Spleen (tissue), 11 donors: ENCODE results near the gene PRDM16. TPM values are rescaled to one million over a fixed set of nuclear protein-coding genes. Genes with fewer than 3 reads are reported as not detected.

Experiments
- DNase-seq: peaks from one replicate; pipeline ENCODE4 v3.0.0-alpha.2; 2020
- H3K27ac ChIP-seq, 8 donors: fragments of 200-600 bp; sonication (generic) in 7 of 8; 1 replicate in 4 of 8; 2 replicates in 4 of 8; pipeline versions ENCODE4 v1.5.0 to v1.8.0; 2016 to 2021; ENCODE audit warnings: inconsistent platforms in 4 of 8, mild to moderate bottlenecking in 4 of 8, moderate library complexity in 1 of 8
- H3K27me3 ChIP-seq, 7 donors: fragments of 200-600 bp; sonication (generic) in 6 of 7; replicated peaks in 1 of 7; 1 replicate in 4 of 7; 2 replicates in 3 of 7; pipeline versions ENCODE4 v1.5.0 to v1.8.0; 2016 to 2021; ENCODE audit warnings: inconsistent platforms in 3 of 7, mild to moderate bottlenecking in 1 of 7
- H3K36me3 ChIP-seq, 6 donors: fragments of 200-600 bp; sonication (generic) in 5 of 6; 1 replicate in 4 of 6; 2 replicates in 2 of 6; pipeline versions ENCODE4 v1.5.0 to v1.8.0; 2016 to 2021; ENCODE audit warnings: inconsistent platforms in 2 of 6
- H3K4me1 ChIP-seq, 6 donors: fragments of 200-600 bp; sonication (generic) in 5 of 6; 1 replicate in 3 of 6; 2 replicates in 3 of 6; pipeline versions ENCODE4 v1.5.0 to v1.8.0; 2016 to 2021; ENCODE audit warnings: inconsistent platforms in 3 of 6
- H3K4me3 ChIP-seq, 8 donors: fragments of 200-600 bp; sonication (generic) in 7 of 8; 1 replicate in 4 of 8; 2 replicates in 4 of 8; pipeline versions ENCODE4 v1.5.0 to v1.8.0; 2016 to 2021; ENCODE audit warnings: inconsistent platforms in 4 of 8, mild to moderate bottlenecking in 4 of 8, moderate library complexity in 2 of 8
- H3K9me3 ChIP-seq, 8 donors: fragments of 200-600 bp; sonication (generic) in 7 of 8; 1 replicate in 4 of 8; 2 replicates in 4 of 8; pipeline versions ENCODE4 v1.5.0 to v1.8.0; 2016 to 2021; ENCODE audit warnings: inconsistent platforms in 4 of 8
- POLR2A ChIP-seq, 3 donors: fragments of 450-650 bp; IDR thresholded peaks; one replicate each; pipeline ENCODE4 v1.5.1; 2017; ENCODE audit warnings: antibody characterized with exemption in 3 of 3, mild to moderate bottlenecking in 1 of 3
- POLR2AphosphoS5 ChIP-seq, 3 donors: sonication (generic); formaldehyde crosslinking; IDR thresholded peaks; one replicate each; pipeline ENCODE4 v1.5.1; 2017; ENCODE audit warnings: antibody characterized with exemption in 3 of 3
- WGBS, 5 donors: extraction: QIAGEN DNeasy Blood & Tissue Kit in 3 of 5; methylation state at CpG; one replicate each; pipeline versions ENCODE4 v1.1.5 to v1.1.7; 2013 to 2018; 5-methylcytosine and 5-hydroxymethylcytosine counted together
- intact Hi-C: fragments of 100-400 bp; cut with DNase I; formaldehyde crosslinking; loops from one replicate; pipeline ENCODE4 v1.15.0; 2023; ENCODE audit warnings: low total_unique reads
- polyA plus RNA-seq, 3 donors: library from polyadenylated mRNA; stranded (reverse); fragments of 200-250 nt; gene quantifications; one replicate each; pipeline ENCODE4 v1.2.1, GENCODE V29; 2013
- total RNA-seq, 7 donors: library from RNA; depleted of rRNA in 3 of 7; stranded (reverse); fragments of >200 nt in 3 of 7; fragmentation: NEBNext Ultra II Directional in 4 of 7; extraction: Animal tissue kit (Norgen Biotek cat#: 25700) in 4 of 7; gene quantifications; one replicate each; pipeline versions ENCODE4 v1.1.0 to v1.2.1, GENCODE V29; 2016 to 2021
- TF ChIP-seq, protein P1 (sequence below), 11 experiments: fragments of 200-600 bp in 7 of 11; fragments of 450-650 bp in 4 of 11; sonication (generic) in 4 of 11; IDR thresholded peaks in 8 of 11; conservative IDR thresholded peaks in 3 of 11; 1 replicate in 7 of 11; 2 replicates in 4 of 11; pipeline versions ENCODE4 v1.4.0 to v1.8.0; 2016 to 2021; ENCODE audit warnings: antibody characterized with exemption in 11 of 11, inconsistent platforms in 4 of 11, mild to moderate bottlenecking in 1 of 11
- donor health status: healthy with polysubstance abuse.
- donor health status: DM: no; HTN: no; CAD: no; lungs with moderate emphysema.
- donor health status: DM: no; HTN: no; CAD: no.
- donor health status: Bipolar disorder and iron deficiency.
- donor health status: healthy.
- donor health status: DM: no; HTN: no; CAD: no.
- donor health status: DM: yes; HTN: yes; CAD: no.

Gene PRDM16
- total and polyA plus RNA-seq, 10 donors, result 0.43 to 3.2 (median 1.4) TPM

- intact Hi-C loops, result no loop called here
These were observed 4.1 kb upstream of the PRDM16 start for GRCh38 chr1:3064901-3065300.

DNA sequence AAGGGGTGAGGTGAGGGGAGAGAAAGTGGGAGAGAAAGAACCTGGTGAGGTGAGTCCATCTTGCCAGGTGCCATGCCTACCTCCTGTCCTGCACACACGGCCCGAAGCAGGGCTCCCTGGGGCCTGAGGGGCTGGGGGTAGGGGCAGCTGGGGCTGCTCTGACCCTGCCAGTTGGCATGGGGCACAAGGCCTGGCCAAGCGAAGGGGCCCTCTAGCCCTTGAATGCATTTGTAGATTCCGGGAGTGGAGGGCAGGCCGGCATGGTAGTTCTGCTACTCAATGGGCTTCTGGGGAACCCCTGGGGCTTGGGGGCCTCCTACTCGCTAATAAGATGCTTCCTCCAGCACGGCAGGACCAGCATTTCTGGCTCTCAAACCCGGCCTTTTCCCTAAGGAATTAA lies 3.6 kb upstream of the PRDM16 start:
- intact Hi-C loops, result no loop called here
- Histone ChIP-seq H3K4me3 (no peak overlapping the region), H3K4me1 (peaks cover 0 to 44% (median 24%) of the 10 kb centered on the region in 6 donors), H3K27me3 (peaks cover 0 to 98% (median 70%) of the 10 kb centered on the region in 7 donors), H3K9me3 (no peaks in the 10 kb centered on the region), H3K36me3 (no peaks in the 10 kb centered on the region), H3K27ac (no peak overlapping the region)
- TF ChIP-seq POLR2AphosphoS5 (IDR thresholded peaks at IDR 0.05) (no peak), POLR2A (IDR thresholded peaks at IDR 0.05) (no peak)
- TF ChIP-seq, protein P1, sequence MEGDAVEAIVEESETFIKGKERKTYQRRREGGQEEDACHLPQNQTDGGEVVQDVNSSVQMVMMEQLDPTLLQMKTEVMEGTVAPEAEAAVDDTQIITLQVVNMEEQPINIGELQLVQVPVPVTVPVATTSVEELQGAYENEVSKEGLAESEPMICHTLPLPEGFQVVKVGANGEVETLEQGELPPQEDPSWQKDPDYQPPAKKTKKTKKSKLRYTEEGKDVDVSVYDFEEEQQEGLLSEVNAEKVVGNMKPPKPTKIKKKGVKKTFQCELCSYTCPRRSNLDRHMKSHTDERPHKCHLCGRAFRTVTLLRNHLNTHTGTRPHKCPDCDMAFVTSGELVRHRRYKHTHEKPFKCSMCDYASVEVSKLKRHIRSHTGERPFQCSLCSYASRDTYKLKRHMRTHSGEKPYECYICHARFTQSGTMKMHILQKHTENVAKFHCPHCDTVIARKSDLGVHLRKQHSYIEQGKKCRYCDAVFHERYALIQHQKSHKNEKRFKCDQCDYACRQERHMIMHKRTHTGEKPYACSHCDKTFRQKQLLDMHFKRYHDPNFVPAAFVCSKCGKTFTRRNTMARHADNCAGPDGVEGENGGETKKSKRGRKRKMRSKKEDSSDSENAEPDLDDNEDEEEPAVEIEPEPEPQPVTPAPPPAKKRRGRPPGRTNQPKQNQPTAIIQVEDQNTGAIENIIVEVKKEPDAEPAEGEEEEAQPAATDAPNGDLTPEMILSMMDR (IDR thresholded peaks at IDR 0.05 in 8 of 11, conservative IDR thresholded peaks at IDR 0.05 in 3 of 11), result no peak
- WGBS, 5 donors, result 75 to 84% (median 83%) methylated on average over 8 of the region's 8 CpGs
- peak; percentile 54 for DNase-seq

More at GRCh38 chr1:3064901-3065300, 4.1 kb upstream of the PRDM16 start:
- Histone ChIP-seq H3K27me3 (peaks cover 0 to 98% (median 68%) of the 10 kb centered on the region in 7 donors), H3K4me1 (peaks cover 0 to 42% (median 22%) of the 10 kb centered on the region in 6 donors), H3K36me3 (no peaks in the 10 kb centered on the region), H3K9me3 (no peaks in the 10 kb centered on the region), H3K4me3 (no peak overlapping the region), H3K27ac (no peak overlapping the region)
- WGBS, 5 donors, result 76 to 82% (median 80%) methylated on average over 9 of the region's 9 CpGs
- no peak for TF ChIP-seq POLR2A (IDR thresholded peaks at IDR 0.05)
- DNase-seq, result no peak

DNA sequence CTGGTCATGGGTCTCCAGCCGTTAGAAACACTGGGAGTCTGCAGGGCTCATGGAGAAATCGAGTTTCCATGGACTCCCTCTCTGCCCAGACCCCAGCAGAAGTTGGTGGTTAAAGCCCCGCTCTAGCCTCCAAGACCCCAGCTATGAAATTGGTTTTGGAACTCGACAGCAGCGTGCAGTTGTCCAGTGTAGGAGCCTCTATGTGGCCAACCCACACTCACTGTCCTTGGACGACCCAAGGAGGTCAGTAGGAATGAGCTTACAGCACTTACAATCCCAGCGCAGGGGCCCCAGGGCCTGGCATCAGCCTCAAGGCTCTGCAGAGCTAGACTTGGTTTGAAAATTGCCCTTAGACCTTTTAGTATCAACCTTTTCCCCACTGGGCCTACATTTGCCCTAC lies 3.2 kb upstream of the PRDM16 start:
- Histone ChIP-seq H3K4me3 (no peak overlapping the region), H3K9me3 (no peaks in the 10 kb centered on the region), H3K27me3 (peaks cover 0 to 98% (median 74%) of the 10 kb centered on the region in 7 donors), H3K27ac (no peak overlapping the region), H3K36me3 (no peaks in the 10 kb centered on the region), H3K4me1 (peaks cover 2 to 48% (median 28%) of the 10 kb centered on the region in 6 donors)
- intact Hi-C loops, result no loop called here
- DNase-seq, result no peak
- TF ChIP-seq, protein P1 (IDR thresholded peaks at IDR 0.05 in 8 of 11, conservative IDR thresholded peaks at IDR 0.05 in 3 of 11), result no peak
- TF ChIP-seq POLR2AphosphoS5 (IDR thresholded peaks at IDR 0.05) (no peak), POLR2A (IDR thresholded peaks at IDR 0.05) (no peak)
- WGBS, 5 donors, result 76 to 90% (median 81%) methylated on average over 2 to 7 of the region's 7 CpGs

DNA sequence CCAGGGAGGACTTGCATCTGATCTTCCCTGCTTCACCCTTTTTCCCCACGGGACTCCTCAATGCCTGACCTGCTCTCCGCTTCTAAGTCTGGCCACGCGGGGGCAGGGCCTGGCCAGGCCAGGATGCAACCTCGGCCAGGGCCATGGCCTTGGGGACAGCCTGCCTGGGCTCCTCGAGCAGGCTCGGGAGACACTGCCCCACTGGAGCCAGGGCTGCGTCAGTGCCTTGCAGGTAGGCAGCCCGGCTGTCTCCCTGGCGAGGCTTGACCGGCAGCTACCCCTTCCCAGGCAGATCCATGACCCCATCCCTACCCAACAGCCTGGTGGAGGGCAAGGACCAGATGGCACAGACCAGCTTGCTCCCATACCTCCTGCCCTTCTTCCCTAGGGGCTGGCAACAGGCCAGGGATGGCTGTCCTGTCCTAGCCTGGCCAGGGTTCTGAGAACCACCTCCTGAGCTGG lies 2.7 kb upstream of the PRDM16 start:
- H3K27ac ChIP-seq, result no peak overlapping the region
- peaks cover 4 to 53% (median 32%) of the 10 kb centered on the region in 6 donors for H3K4me1 ChIP-seq
- WGBS, 5 donors, result 53 to 73% (median 64%) methylated on average over 2 to 11 of the region's 11 CpGs
- H3K36me3 ChIP-seq, result no peaks in the 10 kb centered on the region
- intact Hi-C loops, result no loop called here
- no peaks in the 10 kb centered on the region for H3K9me3 ChIP-seq
- peak; percentile 70 for DNase-seq
- peaks cover 0 to 99% (median 79%) of the 10 kb centered on the region in 7 donors for H3K27me3 ChIP-seq
- TF ChIP-seq, protein P1 (IDR thresholded peaks at IDR 0.05 in 8 of 11, conservative IDR thresholded peaks at IDR 0.05 in 3 of 11), result peak in 6 of 11 experiments; percentile 21 to 45 (median 36)
- TF ChIP-seq POLR2A (IDR thresholded peaks at IDR 0.05) (no peak), POLR2AphosphoS5 (IDR thresholded peaks at IDR 0.05) (peak in 1 of 3 donors; percentile 13)
- no peak overlapping the region for H3K4me3 ChIP-seq
